HCT116 (cell line): ENCODE measurements around the gene MAML2. TPM values are rescaled to one million over a fixed set of nuclear protein-coding genes. Genes with fewer than 3 reads are reported as not detected.

Experiments used
- ATAC-seq: fragments of 200-7000 bp; cut with Tn5 transposase; 2 replicates; pipeline ENCODE4 v1.9.1; 2020; ENCODE audit warnings: mild to moderate bottlenecking, moderate library complexity
- BruUV-seq: library from RNA; stranded (reverse); fragments of 400-500 nt; replicated peaks from 2 replicates; lab custom pipeline; 2021; lab: Mats Ljungman, UMichigan
- CTCF ChIA-PET: fragments of 300-600 bp; sonication (Branson Sonifier 250); formaldehyde crosslinking; loops from one replicate; lab custom pipeline; 2021; ENCODE audit warnings: antibody characterized with exemption; lab: Charles Lee
- POLR2A ChIA-PET: fragments of 300-600, 350-600 bp; sonication (Branson Sonifier 250); formaldehyde crosslinking; loops from one replicate; lab custom pipeline; 2021; ENCODE audit warnings: antibody characterized with exemption; lab: Charles Lee
- RAD21 ChIA-PET, 2 experiments: fragments of 300-600 bp; sonication (Branson Sonifier 250); formaldehyde crosslinking; loops; one replicate each; lab custom pipeline; 2023; ENCODE audit warnings: low total read pairs in 2 of 2; ENCODE audit not compliant: uncharacterized antibody in 2 of 2, unreplicated experiment in 2 of 2, low non-redundant PET in 1 of 2; lab: Charles Lee
- DNase-seq: peaks from one replicate; pipeline ENCODE4 v3.0.0-alpha.2; 2010; ENCODE audit warnings: low read depth, low spot score
- H2AFZ ChIP-seq: fragments of 200-600 bp; shearing (Covaris generic), sonication (generic); 2 replicates; pipeline ENCODE4 v1.6.1; 2017; ENCODE audit warnings: low read depth, mixed run types, mixed read lengths, antibody characterized with exemption, low read length; ENCODE audit not compliant: poor library complexity, severe bottlenecking
- H3K27ac ChIP-seq: 2 replicates; pipeline ENCODE4 v1.5.1; 2012; ENCODE audit warnings: low read depth, low read length
- H3K27me3 ChIP-seq: fragments of 200-600 bp; sonication (generic); 2 replicates; pipeline ENCODE4 v1.6.1; 2016; ENCODE audit warnings: mixed run types, low read length, mixed read lengths; ENCODE audit not compliant: insufficient read depth
- H3K36me3 ChIP-seq, 2 experiments: fragments of 200-500 bp in 1 of 2; fragments of 200-600 bp in 1 of 2; sonication (Bioruptor generic) in 1 of 2; sonication (generic) in 1 of 2; 2 replicates each; pipeline versions ENCODE4 v1.5.1 to v1.6.1; 2014 to 2016; ENCODE audit warnings: low read length in 2 of 2, inconsistent platforms in 1 of 2, mixed read lengths in 1 of 2, mixed run types in 1 of 2; ENCODE audit not compliant: insufficient read depth in 2 of 2, control insufficient read depth in 1 of 2
- H3K4me1 ChIP-seq, 2 experiments: fragments of 200-600 bp in 1 of 2; sonication (generic) in 1 of 2; 2 replicates each; pipeline versions ENCODE4 v1.5.1 to v1.6.1; 2012 to 2017; ENCODE audit warnings: low read length in 2 of 2, inconsistent platforms in 1 of 2, mild to moderate bottlenecking in 1 of 2, mixed read lengths in 1 of 2, mixed run types in 1 of 2, moderate library complexity in 1 of 2; ENCODE audit not compliant: insufficient read depth in 2 of 2, control insufficient read depth in 1 of 2
- H3K4me2 ChIP-seq: fragments of 200-600 bp; sonication (generic); 2 replicates; pipeline ENCODE4 v1.6.1; 2017; ENCODE audit warnings: mixed run types, low read length, mixed read lengths
- H3K4me3 ChIP-seq, 2 experiments: fragments of 200-600 bp in 1 of 2; sonication (generic) in 1 of 2; replicated peaks in 1 of 2; 2 replicates each; pipeline ENCODE4 v1.5.1; 2011 to 2016; ENCODE audit warnings: low read length in 2 of 2, control low read depth in 1 of 2, low read depth in 1 of 2, mild to moderate bottlenecking in 1 of 2, mixed read lengths in 1 of 2, mixed run types in 1 of 2
- H3K79me2 ChIP-seq: fragments of 200-600 bp; sonication (generic); 2 replicates; pipeline ENCODE4 v1.6.1; 2017; ENCODE audit warnings: mild to moderate bottlenecking, mixed run types, low read length, moderate library complexity, mixed read lengths; ENCODE audit not compliant: insufficient read depth
- H3K9ac ChIP-seq: fragments of 200-600 bp; sonication (generic); 2 replicates; pipeline ENCODE4 v1.6.1; 2016; ENCODE audit warnings: low read length, mixed read lengths
- H3K9me2 ChIP-seq: fragments of 200-600 bp; sonication (generic), shearing (Covaris generic); 2 replicates; pipeline ENCODE4 v1.6.1; 2017; ENCODE audit warnings: mixed run types, mild to moderate bottlenecking, moderate library complexity; ENCODE audit not compliant: insufficient read depth
- H3K9me3 ChIP-seq, 2 experiments: fragments of 200-500 bp in 1 of 2; fragments of 200-600 bp in 1 of 2; sonication (Bioruptor generic) in 1 of 2; sonication (generic) in 1 of 2; 2 replicates each; pipeline ENCODE4 v1.6.1; 2014 to 2017; ENCODE audit warnings: low read length in 2 of 2, mixed read lengths in 2 of 2, inconsistent platforms in 1 of 2, low read depth in 1 of 2, mild to moderate bottlenecking in 1 of 2, mixed run types in 1 of 2, moderate library complexity in 1 of 2; ENCODE audit not compliant: control insufficient read depth in 1 of 2, insufficient read depth in 1 of 2
- H4K20me1 ChIP-seq: fragments of 200-600 bp; sonication (generic), shearing (Covaris generic); 2 replicates; pipeline ENCODE4 v1.6.1; 2017; ENCODE audit warnings: mixed run types, mild to moderate bottlenecking, moderate library complexity; ENCODE audit not compliant: insufficient read depth
- ATF3 ChIP-seq: IDR thresholded peaks from 2 replicates; pipeline ENCODE4 v1.6.1; 2012
- CBX3 ChIP-seq: IDR thresholded peaks from 2 replicates; pipeline ENCODE4 v1.6.1; 2012; ENCODE audit warnings: low read depth
- CEBPB ChIP-seq: IDR thresholded peaks from 2 replicates; pipeline ENCODE4 v1.6.1; 2012; ENCODE audit warnings: low read depth
- CTCF ChIP-seq, 3 experiments: fragments of 200-600 bp in 1 of 3; sonication (generic) in 1 of 3; IDR thresholded peaks in 2 of 3; conservative IDR thresholded peaks in 1 of 3; 2 replicates each; pipeline ENCODE4 v1.5.1; 2012 to 2017; ENCODE audit warnings: low read depth in 2 of 3, low read length in 2 of 3, antibody characterized with exemption in 1 of 3, borderline replicate concordance in 1 of 3, control low read depth in 1 of 3, mild to moderate bottlenecking in 1 of 3, mixed read lengths in 1 of 3, mixed run types in 1 of 3, moderate library complexity in 1 of 3; ENCODE audit not compliant: insufficient read depth in 1 of 3
- EGR1 ChIP-seq: IDR thresholded peaks from 2 replicates; pipeline ENCODE4 v1.6.1; 2012; ENCODE audit warnings: low read depth
- ELF1 ChIP-seq: IDR thresholded peaks from 2 replicates; pipeline ENCODE4 v1.6.1; 2012; ENCODE audit warnings: low read depth, borderline replicate concordance
- EZH2 ChIP-seq: fragments of 200-600 bp; sonication (generic); IDR thresholded peaks from 2 replicates; pipeline ENCODE4 v1.6.1; 2017; ENCODE audit warnings: antibody characterized with exemption, mixed run types
- EZH2phosphoT487 ChIP-seq: fragments of 200-600 bp; IDR thresholded peaks from 2 replicates; pipeline ENCODE4 v1.6.1; 2018; ENCODE audit warnings: antibody characterized with exemption, borderline replicate concordance
- POLR2AphosphoS5 ChIP-seq: IDR thresholded peaks from 2 replicates; pipeline ENCODE4 v1.6.1; 2011; ENCODE audit warnings: mild to moderate bottlenecking, low read depth, low read length, moderate library complexity
- RAD21 ChIP-seq: IDR thresholded peaks from 2 replicates; pipeline ENCODE4 v1.6.1; 2012; ENCODE audit warnings: low read depth, mild to moderate bottlenecking
- REST ChIP-seq: IDR thresholded peaks from 2 replicates; pipeline ENCODE4 v1.6.1; 2012; ENCODE audit warnings: low read depth
- SIN3A ChIP-seq: IDR thresholded peaks from 2 replicates; pipeline ENCODE4 v1.6.1; 2012; ENCODE audit warnings: low read depth
- SP1 ChIP-seq: IDR thresholded peaks from 2 replicates; pipeline ENCODE4 v1.6.1; 2012; ENCODE audit warnings: low read depth
- SRF ChIP-seq: IDR thresholded peaks from 2 replicates; pipeline ENCODE4 v1.6.1; 2012; ENCODE audit warnings: low read depth
- TCF7L2 ChIP-seq: IDR thresholded peaks from 2 replicates; pipeline ENCODE4 v1.7.0; 2011; ENCODE audit warnings: borderline replicate concordance, inconsistent platforms; ENCODE audit not compliant: insufficient read depth, insufficient read length; ENCODE audit errors: extremely low read depth
- YY1 ChIP-seq: IDR thresholded peaks from 2 replicates; pipeline ENCODE4 v1.6.1; 2011; ENCODE audit warnings: low read length, low read depth, moderate library complexity, mild to moderate bottlenecking; ENCODE audit not compliant: insufficient replicate concordance; ENCODE audit errors: extremely low read depth
- ZFX ChIP-seq: fragments of 450-650 bp; IDR thresholded peaks from 2 replicates; pipeline ENCODE4 v1.6.1; 2017
- ZNF274 ChIP-seq: fragments of 200-500 bp; sonication (Bioruptor generic); IDR thresholded peaks from 2 replicates; pipeline ENCODE4 v1.6.1; 2014; ENCODE audit warnings: mild to moderate bottlenecking, low read depth, low read length, inconsistent platforms
- intact Hi-C: fragments of 100-400 bp; cut with micrococcal nuclease; formaldehyde crosslinking; loops from 2 replicates; pipeline ENCODE4 v1.10.0; 2022
- total RNA-seq: library from RNA; stranded (reverse); gene quantifications from one replicate; pipeline ENCODE4 v1.2.1, GENCODE V29; 2021; ENCODE audit not compliant: unreplicated experiment
- TF ChIP-seq, protein P1 (sequence below): IDR thresholded peaks from 2 replicates; pipeline ENCODE4 v1.6.1; 2012

MAML2 gene
- total RNA-seq, 1 experiment from 2014 or later = 2.6 TPM

DNA sequence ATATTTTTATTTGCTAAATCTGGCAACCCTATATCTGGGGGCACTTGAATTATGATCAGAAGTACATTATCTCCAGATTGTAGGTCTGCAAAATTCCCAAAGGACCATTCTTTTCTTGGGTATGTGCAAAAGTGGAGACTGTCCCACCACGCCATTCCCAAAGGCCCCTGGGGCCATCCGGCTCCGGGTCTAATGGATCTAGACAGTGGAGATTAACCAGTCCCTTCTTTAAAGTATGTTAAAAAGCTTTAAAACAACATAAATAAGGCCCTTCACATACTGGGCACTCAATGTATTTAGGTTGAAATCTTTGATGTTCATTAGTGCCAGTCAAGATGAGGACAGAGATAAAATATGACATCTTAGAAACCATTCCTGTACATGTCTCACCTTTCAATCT is 124.1 kb downstream of the MAML2 start:
- Histone ChIP-seq H3K9me3 (no peaks in the 10 kb centered on the region), H3K79me2 (no peaks in the 10 kb centered on the region), H3K27ac (no peak overlapping the region), H3K4me1 (no peaks in the 10 kb centered on the region), H3K4me2 (no peak overlapping the region), H2AFZ (no peak overlapping the region), H3K4me3 (no peak overlapping the region), H3K36me3 (no peaks in the 10 kb centered on the region), H4K20me1 (no peaks in the 10 kb centered on the region), H3K27me3 (no peaks in the 10 kb centered on the region), H3K9ac (no peak overlapping the region), H3K9me2 (no peaks in the 10 kb centered on the region)
- TF ChIP-seq CEBPB (no peak), EZH2 (no peak), REST (no peak), SRF (no peak), YY1 (no peak), TCF7L2 (no peak), POLR2AphosphoS5 (no peak), CTCF (IDR thresholded peaks at IDR 0.05 in 2 of 3, conservative IDR thresholded peaks at IDR 0.05 in 1 of 3; ENCODE audit: borderline replicate concordance in 1 of 3, insufficient read depth in 1 of 3, low read depth in 2 of 3, low read length in 2 of 3) (no peak), EZH2phosphoT487 (no peak), ELF1 (no peak), EGR1 (no peak), CBX3 (no peak), ZNF274 (no peak), SIN3A (no peak), ATF3 (no peak), SP1 (no peak), RAD21 (no peak), ZFX (no peak)
- TF ChIP-seq, protein P1, sequence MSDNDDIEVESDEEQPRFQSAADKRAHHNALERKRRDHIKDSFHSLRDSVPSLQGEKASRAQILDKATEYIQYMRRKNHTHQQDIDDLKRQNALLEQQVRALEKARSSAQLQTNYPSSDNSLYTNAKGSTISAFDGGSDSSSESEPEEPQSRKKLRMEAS = no peak
- CTCF ChIA-PET = no interaction called here
- intact Hi-C loops = no loop called here
- POLR2A ChIA-PET = no interaction called here
- no TSS peak for BruUV-seq
- DNase-seq = no peak
- no peak for ATAC-seq
- RAD21 ChIA-PET = no interaction called here
